Hindlimb muscle (tissue), 1 donor: ENCODE data around the gene DNASE1L1. TPM values are rescaled to one million over a fixed set of nuclear protein-coding genes. Genes with fewer than 3 reads are reported as not detected.

Experiments used
- DNase-seq: peaks from one replicate; pipeline ENCODE4 v3.0.0-alpha.2; 2013
- polyA plus RNA-seq: library from polyadenylated mRNA; unstranded; fragments of 120-200 nt; gene quantifications from one replicate; pipeline ENCODE4 v1.2.1, GENCODE V29; 2013; ENCODE audit not compliant: insufficient read length

The DNASE1L1 gene
- polyA plus RNA-seq, 1 donor = 44.6 TPM

DNA sequence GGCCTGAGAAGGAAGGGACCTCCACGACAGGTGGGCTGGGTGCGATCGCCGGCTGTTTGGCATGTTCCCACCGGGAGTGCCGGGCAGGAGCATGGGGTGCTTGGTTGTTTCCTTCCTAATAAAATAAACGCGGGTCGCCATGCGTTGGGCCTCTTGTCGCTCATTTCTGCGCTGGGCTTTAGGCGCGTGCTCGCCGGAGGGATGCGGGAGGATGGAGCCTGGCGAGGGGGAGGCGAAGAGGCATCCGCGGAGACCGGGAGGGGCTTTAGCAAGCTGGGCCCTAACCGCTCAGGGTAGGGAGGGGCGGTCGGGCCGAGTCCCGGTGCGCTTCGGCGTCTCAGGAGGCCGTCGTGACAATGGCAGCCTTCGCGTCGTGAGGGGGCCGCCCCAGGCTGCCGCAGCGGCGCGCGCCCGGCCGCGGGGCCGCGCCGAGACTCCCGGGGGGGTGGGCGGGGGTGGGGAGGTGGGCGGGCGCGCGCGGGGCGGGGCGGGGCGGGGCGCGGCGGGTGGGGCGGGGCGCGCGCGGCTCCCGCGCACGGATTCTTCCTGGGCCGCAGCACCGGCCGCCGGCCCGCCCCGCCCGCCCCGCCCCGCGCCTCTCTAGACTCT is 27.4 kb upstream of the DNASE1L1 start:
- DNase-seq = no peak

DNA sequence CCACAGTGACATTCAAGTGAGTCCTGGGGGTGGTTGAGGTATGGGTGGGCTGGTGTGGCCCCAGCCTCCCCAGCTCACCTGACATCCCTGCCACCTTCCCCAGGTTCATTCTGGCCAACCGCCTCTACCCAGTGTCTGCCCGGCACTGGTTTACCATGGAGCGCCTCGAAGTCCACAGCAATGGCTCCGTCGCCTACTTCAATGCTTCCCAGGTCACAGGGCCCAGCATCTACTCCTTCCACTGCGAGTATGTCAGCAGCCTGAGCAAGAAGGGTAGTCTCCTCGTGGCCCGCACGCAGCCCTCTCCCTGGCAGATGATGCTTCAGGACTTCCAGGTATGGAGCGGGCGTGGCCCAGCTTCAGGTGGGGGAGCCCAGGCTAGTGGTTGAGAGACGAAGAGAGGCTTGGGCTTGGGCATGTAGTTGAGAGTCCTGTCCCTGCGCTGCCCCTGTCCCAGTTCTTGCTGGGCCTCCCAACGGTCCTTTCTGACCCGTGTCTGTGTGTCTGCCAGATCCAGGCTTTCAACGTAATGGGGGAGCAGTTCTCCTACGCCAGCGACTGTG is 26.2 kb upstream of the DNASE1L1 start:
- no peak for DNase-seq

DNA sequence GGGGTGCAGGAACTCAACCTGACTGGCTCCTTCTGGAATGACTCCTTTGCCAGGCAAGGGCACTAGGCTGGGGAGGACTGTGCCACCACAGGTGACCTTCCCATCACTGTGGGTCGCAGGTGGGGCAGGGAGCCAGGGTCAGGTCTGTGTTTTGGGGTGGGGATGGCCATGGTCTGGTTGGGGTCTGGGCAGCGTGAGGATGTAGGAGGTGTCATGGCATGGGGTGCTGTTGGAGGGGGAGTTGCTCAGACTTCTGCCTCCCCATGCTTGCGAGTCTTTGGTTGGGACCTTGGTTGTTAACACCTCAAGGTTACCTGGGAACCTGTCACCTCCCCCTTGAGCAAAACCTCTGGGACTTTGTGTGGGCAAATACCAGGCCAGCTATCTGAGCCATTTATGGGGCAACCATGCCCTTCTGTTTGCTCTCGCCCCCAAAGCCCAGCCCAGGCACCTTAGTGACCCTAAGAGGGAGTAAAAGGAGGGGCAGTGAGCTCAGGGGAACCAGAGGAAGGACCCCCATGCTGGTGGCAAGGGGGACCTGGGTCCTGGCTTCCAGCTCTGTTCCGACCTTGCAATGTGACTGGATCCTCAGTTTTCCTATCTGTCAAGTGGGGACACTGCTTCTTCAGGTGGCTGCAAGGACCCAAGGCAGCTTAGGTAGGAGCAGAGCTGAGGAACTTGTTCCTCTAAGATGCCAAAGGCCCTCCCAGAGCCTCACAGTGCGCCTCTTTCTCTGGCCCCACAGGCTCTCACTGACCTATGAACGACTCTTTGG is 25.5 kb upstream of the DNASE1L1 start:
- DNase-seq = no peak

DNA sequence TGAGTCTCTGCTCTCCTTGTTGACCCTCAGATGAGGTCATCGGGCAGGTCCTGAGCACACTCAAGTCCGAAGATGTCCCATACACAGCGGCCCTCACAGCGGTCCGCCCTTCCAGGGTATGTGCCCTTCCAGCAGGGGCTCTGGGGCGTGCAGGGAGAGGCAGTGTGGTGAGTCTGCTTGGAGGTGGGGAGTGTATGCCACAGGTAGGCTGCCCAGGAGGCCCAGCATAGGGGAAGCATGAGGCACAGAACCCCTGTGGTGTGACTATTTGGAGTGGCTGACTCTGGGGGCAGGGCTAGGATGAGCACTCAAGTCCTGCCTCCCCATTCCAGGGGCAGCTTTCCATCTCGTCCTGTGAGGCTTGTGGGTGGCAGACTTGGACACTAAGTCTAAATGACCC is 24.6 kb upstream of the DNASE1L1 start:
- no peak for DNase-seq

DNA sequence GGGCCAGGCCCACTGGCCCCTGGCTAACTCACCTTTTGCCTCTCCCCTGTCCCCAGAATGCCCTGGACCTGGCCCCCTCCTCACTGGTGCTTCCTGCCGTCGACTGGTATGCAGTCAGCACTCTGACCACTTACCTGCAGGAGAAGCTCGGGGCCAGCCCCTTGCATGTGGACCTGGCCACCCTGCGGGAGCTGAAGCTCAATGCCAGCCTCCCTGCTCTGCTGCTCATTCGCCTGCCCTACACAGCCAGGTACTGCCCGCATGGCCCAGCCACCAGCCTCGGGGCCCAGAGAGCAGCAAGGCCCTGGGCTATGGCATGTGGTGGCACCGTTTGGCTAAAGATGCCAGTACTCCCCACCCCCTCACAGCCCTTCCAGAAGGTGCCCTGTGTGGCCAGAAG is 23.2 kb upstream of the DNASE1L1 start:
- DNase-seq = no peak

DNA sequence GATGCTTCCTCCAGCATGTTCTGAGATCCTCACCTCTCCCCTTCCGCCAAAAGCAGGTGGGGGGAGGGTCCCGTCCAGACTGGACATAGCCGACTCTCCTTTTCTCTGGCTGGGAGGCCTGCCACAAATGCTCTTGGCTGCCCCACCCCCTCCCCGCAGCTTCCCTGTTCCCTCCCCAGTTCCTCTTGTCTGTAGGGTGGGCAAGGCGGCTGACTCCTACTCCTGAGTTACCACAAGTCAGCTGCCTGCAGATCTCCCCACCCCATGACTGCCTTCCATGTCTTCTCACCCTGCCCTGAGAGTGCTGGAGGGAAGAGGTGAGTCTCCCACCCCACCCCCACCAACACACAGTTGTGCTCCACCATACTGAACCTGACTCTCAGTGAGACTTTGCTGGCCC is 22.3 kb upstream of the DNASE1L1 start:
- no peak for DNase-seq

DNA sequence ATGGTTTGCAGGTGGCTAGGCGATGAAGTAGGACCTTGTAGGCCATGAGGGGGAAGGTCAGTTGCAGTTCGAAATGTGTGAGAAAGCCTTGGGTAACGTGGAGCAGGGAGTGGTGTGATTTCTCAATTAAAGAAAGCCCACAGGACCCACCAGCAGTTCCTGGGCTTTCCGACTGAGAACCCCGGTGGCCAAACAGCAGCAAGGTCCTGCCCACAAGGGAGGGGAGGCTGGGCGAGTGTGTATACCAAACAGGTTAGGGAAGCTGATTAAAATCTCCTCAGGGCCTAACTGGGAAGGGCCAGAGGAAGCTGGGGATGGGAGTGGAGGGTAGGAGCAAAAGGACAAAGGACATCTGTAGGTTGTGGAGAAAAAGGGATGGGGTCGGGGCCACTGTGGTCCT is 21.9 kb upstream of the DNASE1L1 start:
- DNase-seq = no peak

DNA sequence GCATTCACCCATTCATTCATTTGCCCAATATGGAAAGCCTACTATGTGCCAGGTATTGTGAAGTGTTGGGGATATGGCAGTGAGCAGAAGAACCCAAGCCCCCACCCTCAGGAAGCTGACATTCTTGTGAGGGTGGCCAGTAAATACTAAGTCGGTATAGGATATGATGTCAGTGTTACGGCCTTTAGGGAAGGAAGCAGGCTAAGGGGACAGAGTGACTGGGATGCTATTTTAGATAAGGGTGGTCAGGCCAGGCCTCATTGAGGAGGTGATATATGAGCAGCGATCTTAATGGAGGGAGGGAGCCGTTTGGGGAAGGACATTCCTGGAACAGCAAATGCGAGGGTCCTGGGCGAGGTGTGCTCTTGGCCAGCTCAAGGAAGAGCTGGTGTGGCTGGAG is 21.4 kb upstream of the DNASE1L1 start:
- no peak for DNase-seq

DNA sequence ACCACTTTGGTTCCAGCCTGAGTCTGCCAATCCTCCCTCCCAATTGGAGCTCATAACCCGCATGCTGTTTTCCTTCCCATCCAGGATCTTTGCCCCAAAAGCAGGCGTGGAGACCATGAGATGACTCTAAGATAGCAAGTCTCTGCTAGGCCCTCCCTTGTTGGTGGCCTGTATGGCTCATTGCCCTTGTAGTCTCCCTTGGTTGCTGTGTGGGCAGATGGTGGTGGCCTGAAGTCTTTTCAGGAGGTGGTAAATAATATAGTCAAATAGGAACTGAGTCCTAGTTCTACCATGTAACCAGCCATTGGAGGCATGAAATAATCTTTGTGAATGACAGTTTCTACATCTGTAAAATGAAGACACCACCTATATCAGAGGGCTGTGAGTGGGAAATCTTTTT is 20.7 kb upstream of the DNASE1L1 start:
- no peak for DNase-seq

DNA sequence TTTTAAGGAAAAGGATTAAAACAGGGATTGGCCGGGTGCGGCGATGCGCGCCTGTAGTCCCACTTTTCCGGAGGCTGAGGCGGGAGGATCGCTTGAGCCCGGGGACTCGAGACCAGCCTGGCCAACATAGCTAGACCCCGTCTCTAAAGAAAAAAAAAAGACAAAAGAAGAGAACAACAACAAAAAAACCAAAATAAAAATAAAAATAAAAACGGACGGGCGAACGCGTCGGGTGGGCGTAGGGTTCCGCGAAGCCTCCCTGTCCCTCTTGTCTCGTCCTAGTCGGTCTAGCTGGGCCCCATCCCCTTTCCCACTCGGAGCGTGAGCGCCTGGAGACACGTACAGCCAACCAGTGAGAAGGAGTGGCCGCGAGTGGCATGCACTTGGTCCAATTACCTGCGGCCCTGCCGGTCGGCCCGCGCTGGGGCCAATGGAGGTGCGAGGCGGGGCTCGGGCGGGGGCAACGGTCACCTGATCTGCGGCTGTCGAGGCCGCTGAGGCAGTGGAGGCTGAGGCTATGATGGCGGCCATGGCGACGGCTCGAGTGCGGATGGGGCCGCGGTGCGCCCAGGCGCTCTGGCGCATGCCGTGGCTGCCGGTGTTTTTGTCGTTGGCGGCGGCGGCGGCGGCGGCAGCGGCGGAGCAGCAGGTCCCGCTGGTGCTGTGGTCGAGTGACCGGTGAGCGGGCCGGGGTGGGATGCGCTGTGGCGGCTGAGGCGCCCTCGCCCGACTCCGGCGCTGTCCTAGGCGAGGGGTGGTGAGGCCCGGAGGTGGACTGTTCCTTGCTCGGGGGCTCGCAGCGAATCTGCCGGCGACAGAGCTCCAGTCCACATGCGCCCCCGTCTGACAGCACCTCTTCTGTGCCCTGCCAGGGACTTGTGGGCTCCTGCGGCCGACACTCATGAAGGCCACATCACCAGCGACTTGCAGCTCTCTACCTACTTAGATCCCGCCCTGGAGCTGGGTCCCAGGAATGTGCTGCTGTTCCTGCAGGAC is 19.4 kb upstream of the DNASE1L1 start, which contains the start of gene ATP6AP1:
Gene ATP6AP1, plus strand, starts transcription at position 502 of the 996 bp plus-strand sequence. Its CDS starts 16 bp downstream, at position 518.
- DNase-seq = peak; percentile 92

DNA sequence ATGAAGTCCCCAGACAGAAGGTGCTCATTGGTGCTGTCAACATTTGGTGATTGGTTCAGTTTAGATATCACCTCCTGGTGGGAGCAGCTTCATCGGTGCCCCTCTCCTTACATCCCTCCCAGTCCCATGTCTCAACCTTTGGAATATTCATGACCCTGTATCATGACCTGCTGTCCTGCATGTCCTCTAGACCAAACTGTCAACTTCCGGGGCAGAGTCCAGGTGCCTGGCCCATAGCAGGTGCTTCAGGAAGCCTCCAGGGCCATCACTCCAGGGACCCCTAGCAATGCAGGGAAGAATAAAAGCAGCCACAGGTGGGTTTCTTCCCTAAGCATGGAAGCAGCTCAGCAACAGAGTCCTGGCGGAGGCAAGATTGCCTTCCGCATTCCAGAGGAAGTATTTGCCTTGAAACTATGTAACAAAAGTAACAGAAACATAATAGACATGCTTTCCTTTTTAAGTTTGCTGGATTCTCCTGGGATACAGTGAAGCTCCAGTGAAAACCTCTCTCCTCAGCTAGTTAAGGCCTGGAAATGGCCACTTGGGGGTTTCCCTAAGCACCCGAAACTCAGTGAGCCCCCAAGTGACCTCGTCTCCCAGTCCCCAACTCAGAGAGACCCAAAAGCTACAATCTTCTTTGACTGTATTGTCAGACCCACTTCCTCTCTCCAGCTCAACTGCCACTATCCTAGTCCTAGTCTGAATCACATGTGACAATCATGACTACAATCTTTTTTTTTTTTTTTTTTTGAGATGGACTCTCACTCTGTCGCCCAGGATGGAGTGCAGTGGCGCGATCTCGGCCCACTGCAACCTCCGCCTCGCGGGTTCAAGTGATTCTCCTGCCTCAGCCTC is 18.1 kb upstream of the DNASE1L1 start:
- DNase-seq = no peak

DNA sequence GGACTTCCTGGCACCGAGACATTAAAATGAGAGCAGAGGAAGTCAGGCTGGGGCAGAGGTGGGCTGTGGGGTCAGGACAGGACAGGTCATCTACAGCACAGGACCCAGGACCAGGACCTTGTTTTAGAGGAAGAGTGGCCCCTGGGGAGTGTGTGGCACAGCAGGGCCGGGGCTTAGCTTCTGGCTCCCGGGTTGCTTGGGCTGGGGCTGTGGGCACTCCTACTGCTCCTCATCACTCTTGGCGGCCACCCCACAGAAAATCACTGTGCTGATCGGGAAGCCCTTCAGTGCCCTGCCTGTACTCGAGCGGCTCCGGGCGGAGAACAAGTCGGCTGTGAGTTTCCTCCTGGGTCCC is 11.3 kb upstream of the DNASE1L1 start:
- DNase-seq = no peak

DNA sequence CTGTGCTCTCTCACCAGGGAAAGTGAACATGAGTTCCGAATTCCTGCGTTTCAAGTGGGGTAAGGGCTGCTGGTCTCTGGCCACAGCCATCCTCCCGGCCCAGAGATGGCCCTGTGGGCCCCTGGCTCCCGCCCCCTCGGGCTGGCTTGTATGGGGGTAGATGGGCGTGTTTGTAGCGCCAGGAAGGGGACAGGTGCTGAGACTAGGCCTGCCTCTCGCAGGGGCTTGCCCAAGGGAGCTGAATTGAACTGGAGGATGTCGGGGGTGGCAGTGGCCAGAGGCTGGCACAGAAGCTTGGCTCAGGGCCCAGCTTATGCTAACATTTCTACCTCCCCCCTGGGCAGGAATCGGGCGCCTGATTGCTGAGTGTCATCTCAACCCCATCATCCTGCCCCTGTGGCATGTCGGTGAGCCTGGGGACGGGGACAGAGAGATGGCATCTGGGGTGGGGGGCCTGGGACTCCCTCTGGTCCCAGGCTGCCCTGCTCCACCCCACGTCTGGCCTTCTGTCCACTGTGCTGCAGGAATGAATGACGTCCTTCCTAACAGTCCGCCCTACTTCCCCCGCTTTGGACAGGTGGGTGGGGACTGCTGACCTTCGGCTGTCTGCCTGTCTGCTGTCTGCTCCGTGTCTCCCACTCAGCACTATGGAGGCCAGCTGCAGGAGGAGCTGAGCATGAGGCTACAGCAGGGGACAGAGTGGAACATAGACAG is 10.8 kb upstream of the DNASE1L1 start:
- DNase-seq = no peak

DNA sequence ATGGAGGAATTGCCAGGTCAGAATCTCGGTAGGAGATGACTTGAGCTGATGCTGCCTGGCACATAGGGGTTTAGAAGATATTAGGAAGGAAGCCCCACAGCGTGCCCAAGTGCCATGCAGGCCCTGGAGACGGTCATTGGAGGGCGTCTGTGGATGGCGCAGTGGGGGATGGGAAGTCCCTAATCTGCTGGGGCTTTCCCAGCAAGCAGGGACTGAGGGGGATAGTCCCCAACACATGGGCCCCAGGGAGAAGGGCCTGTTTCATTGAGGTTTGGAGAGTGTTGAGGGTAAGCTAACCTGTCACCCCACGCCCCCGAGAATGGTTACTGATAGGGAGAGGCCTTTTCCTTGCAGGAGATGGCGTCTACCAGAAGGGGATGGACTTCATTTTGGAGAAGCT is 10.1 kb upstream of the DNASE1L1 start:
- DNase-seq = no peak

DNA sequence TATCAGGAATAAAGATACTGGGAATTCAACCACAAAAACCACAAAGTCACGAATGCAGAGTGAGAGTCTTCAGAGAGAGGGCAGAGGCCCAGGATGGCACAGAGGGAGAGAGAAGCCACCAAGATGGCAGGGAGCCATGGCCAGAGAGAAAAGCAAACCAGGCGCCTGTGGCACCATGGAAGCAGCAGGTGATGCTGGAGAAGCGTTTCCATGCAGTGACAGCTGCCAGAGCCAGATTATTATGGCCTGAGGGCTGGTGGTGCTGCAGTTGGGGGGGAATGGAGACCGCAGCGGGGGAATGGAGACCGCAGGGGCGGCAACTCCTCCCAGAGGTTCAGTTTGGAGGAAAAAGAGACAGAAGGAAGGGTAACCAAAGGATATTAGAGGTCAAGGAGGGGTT is 8.1 kb upstream of the DNASE1L1 start:
- DNase-seq = no peak

DNA sequence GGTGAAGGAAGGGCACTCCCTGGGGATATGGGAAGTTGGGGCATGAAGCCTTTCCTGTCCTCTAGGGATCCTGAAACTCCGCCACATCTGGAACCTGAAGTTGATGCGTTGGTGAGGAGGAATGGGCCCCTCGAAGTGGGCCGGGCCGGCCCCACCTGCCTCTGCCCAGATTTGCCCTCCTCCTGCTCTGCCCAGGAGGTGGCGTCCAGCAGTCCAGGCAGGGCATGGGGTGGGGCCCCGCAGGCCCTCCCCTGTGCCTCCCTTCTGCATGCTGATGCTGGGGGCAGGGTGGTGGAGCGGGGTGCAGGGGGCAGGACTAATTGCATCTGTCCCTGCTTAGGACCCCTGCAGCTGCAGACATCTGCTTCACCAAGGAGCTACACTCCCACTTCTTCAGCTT is 4.1 kb upstream of the DNASE1L1 start:
- no peak for DNase-seq

DNA sequence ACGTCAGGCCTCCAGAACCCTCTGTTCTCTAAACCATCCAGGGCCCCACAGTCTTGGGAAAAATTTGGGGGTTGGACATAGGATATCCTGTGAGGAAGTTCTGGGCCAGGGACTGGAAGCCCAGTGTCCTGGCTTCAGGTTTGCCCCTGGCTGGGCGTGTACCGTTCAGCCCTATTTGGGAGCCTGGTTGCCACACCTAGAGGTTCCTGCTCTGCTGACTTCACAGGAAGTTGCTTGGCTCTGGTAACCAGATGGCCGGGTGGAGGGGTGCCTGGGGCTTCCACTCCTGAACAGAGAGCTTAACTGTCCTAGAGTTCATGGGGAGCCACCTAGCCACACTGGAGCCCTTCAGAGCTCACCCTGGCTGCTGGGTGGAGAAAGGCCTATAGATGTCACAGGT is 3.4 kb upstream of the DNASE1L1 start:
- DNase-seq = no peak

DNA sequence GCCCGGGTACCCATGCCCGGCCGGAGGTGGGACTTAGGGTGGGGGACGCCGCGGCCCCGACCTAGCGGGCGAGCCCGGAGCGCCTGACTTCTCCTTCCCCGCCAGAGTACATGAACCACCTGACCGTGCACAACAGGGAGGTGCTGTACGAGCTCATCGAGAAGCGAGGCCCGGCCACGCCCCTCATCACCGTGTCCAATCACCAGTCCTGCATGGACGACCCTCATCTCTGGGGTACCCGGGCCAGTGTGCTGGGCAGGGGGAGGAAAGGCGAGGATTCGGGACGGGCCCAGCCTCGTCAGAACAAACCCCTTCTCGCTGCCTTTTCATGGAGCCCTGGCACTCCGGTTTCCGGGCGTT is 2.9 kb upstream of the DNASE1L1 start:
- peak; percentile 49 for DNase-seq

DNA sequence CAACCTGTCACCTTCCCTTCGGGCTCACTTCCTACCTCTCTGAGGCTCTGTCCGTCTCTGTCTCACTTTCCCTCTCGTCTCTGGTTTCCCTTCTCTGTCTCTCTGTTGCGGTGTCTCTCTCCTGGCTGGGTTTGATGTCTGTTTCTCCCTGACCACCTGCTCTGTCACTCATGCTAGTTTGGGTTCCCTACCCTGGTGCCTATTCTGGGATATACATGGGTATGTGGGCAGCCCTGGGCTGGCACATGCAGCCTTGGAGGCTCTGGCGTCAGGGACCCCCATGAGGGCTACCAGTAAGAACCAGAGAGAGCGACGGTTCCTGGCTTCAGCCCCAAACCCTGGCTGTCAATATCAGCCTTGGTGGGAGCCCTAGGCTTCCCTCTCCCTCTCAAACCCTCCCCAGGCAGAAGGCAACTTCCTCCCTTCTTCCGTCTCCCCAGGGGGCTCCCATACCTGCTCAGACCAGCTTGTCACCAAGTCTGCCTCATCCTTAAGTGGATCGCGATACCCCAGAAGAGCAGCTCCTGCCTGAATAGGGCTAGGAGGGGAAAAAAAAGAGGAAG is 314 bp downstream of the DNASE1L1 start:
- no peak for DNase-seq

DNA sequence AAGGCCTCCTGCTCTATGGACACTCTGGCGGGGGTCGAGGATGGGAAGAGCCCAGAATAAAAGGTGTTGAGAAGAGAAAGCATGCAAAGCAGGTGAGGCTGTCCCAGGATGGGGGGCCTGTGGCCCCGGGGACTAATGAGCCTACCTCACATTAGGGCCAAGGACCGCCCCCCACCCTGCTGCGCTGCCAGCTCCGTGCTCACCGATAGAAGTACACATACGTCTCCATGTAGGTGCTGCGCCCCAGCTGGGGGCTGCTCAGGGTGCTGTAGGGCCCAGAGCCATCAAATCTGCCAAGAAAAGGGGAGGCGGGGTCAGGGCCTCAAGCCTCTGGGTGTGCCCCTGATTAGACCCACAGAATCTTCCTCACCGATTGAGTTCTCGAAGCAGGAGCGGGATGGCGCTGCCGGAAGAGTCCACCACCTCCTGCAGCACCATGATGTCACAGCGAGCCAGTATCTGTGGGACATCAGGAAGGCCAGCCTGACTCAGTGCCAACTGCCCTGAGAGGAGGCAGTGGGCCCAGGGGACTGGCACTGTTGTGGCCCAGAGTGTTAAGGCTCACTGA is 4.3 kb downstream of the DNASE1L1 start:
- DNase-seq = no peak

DNA sequence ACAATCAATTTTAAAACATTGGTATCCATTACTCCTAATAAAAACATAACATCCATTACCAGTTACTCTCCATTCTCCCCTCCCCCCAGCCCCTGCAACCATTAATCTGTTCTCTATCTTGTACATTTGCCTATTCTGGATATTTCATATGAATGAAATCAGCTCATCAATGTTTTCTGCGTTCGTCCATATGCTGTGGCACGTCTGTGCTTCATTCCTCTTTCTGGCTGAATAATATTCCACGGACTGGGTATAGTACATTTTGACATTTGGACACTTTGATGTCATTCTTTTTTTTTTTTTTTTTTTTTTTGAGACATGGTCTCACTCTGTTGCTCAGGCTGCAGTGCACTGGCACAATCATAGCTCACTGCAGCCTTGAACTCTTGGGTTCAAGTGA is 5.2 kb downstream of the DNASE1L1 start:
- DNase-seq = no peak
